ENCODE measurements around the gene TSC2. TPM values are rescaled to one million over a fixed set of nuclear protein-coding genes. Genes with fewer than 3 reads are reported as not detected.

The TSC2 gene
- total and polyA plus RNA-seq, 8 donors: 116 to 166 (median 128) TPM

GRCh38 chr16:2078096-2078495 lies 30.3 kb downstream of the TSC2 start:
- Histone ChIP-seq H3K4me3 (no peak overlapping the region), H3K27me3 (no peaks in the 10 kb centered on the region), H3K36me3 (peaks cover 0 to 99% of the 10 kb centered on the region in 2 donors), H3K27ac (no peak overlapping the region), H3K9me3 (no peaks in the 10 kb centered on the region), H3K4me1 (peaks cover 0 to 10% of the 10 kb centered on the region in 2 donors)
- DNase-seq (no peak), ATAC-seq (no peak)
- intact Hi-C loops (cut with DNase I): no loop called here
- TF ChIP-seq CTCF (IDR thresholded peaks at IDR 0.05): no peak

GRCh38 chr16:2078691-2079090 lies 30.9 kb downstream of the TSC2 start:
- ATAC-seq (no peak), DNase-seq (no peak)
- peaks cover 0 to 10% of the 10 kb centered on the region in 2 donors for H3K4me1 ChIP-seq
- TF ChIP-seq CTCF (IDR thresholded peaks at IDR 0.05): no peak
- H3K36me3 ChIP-seq: peaks cover 0 to 99% of the 10 kb centered on the region in 2 donors
- no peaks in the 10 kb centered on the region for H3K27me3 ChIP-seq
- no peak overlapping the region for H3K27ac ChIP-seq
- no peaks in the 10 kb centered on the region for H3K9me3 ChIP-seq
- intact Hi-C loops (cut with DNase I): no loop called here
- H3K4me3 ChIP-seq: no peak overlapping the region

- Histone ChIP-seq H3K36me3 (peaks cover 0 to 99% of the 10 kb centered on the region in 2 donors), H3K9me3 (no peaks in the 10 kb centered on the region), H3K27me3 (no peaks in the 10 kb centered on the region), H3K4me3 (no peak overlapping the region), H3K27ac (no peak overlapping the region), H3K4me1 (peaks cover 0 to 10% of the 10 kb centered on the region in 2 donors)
- no peak for TF ChIP-seq CTCF (IDR thresholded peaks at IDR 0.05)
- ATAC-seq (no peak), DNase-seq (no peak)
- intact Hi-C loops (cut with DNase I): no loop called here
Observed at GRCh38 chr16:2079311-2079800, 31.6 kb downstream of the TSC2 start.

GRCh38 chr16:2079991-2080390 lies 32.2 kb downstream of the TSC2 start:
- H3K27ac ChIP-seq: no peak overlapping the region
- H3K4me3 ChIP-seq: no peak overlapping the region
- H3K36me3 ChIP-seq: peaks cover 0 to 99% of the 10 kb centered on the region in 2 donors
- H3K9me3 ChIP-seq: no peaks in the 10 kb centered on the region
- intact Hi-C loops (cut with DNase I): no loop called here
- ATAC-seq: no peak
- H3K4me1 ChIP-seq: peaks cover 0 to 10% of the 10 kb centered on the region in 2 donors
- no peaks in the 10 kb centered on the region for H3K27me3 ChIP-seq
- no peak for DNase-seq
- TF ChIP-seq CTCF (IDR thresholded peaks at IDR 0.05): no peak

- intact Hi-C loops (cut with DNase I): no loop called here
Observed at GRCh38 chr16:2081201-2082084, 33.7 kb downstream of the TSC2 start.

More at GRCh38 chr16:2081201-2082084, 33.7 kb downstream of the TSC2 start:
- no peaks in the 10 kb centered on the region for H3K9me3 ChIP-seq
- peaks cover 0 to 10% of the 10 kb centered on the region in 2 donors for H3K4me1 ChIP-seq
- H3K27ac ChIP-seq: no peak overlapping the region
- peaks cover 0 to 99% of the 10 kb centered on the region in 2 donors for H3K36me3 ChIP-seq
- no peak for DNase-seq
- no peaks in the 10 kb centered on the region for H3K27me3 ChIP-seq
- ATAC-seq: peak; percentile 3
- H3K4me3 ChIP-seq: no peak overlapping the region
- TF ChIP-seq CTCF (IDR thresholded peaks at IDR 0.05): no peak

Data from left lung (tissue), 10 donors.